ENCODE results near the gene PPM1H. TPM values are rescaled to one million over a fixed set of nuclear protein-coding genes. Genes with fewer than 3 reads are reported as not detected.
"Not testable (repeated sequence)": the region's sequence is repeated elsewhere in the genome, so short reads cannot be mapped to it uniquely, and the experiment has no call there.

Gene PPM1H
- total RNA-seq, 1 donor from 2014 or later = not detected

GRCh38 chr12:62770381-62770780 lies 164.6 kb downstream of the PPM1H start:
- no peak overlapping the region for H3K4me3 Mint-ChIP-seq (ENCODE audit: low read depth)
- intact Hi-C loops (cut with micrococcal nuclease) = no loop called here
- H3K9me3 Mint-ChIP-seq = no peaks in the 10 kb centered on the region
- peaks cover 8% of the 10 kb centered on the region for H3K27me3 Mint-ChIP-seq (ENCODE audit: low read depth)
- no peaks in the 10 kb centered on the region for H3K36me3 Mint-ChIP-seq (ENCODE audit: low read depth)
- H3K27ac Mint-ChIP-seq = no peak overlapping the region
- peaks cover 6% of the 10 kb centered on the region for H3K4me1 Mint-ChIP-seq (ENCODE audit: low read depth)
- DNase-seq (ENCODE audit: low spot score) = no peak

GRCh38 chr12:62769076-62769619 lies 165.8 kb downstream of the PPM1H start:
- Mint-ChIP-seq H3K36me3 (ENCODE audit: low read depth) (no peaks in the 10 kb centered on the region), H3K9me3 (no peaks in the 10 kb centered on the region), H3K4me1 (ENCODE audit: low read depth) (peaks cover 6% of the 10 kb centered on the region), H3K4me3 (ENCODE audit: low read depth) (no peak overlapping the region), H3K27me3 (ENCODE audit: low read depth) (peaks cover 16% of the 10 kb centered on the region), H3K27ac (no peak overlapping the region)
- intact Hi-C loops (cut with micrococcal nuclease) = no loop called here
- DNase-seq (ENCODE audit: low spot score) = no peak

DNA sequence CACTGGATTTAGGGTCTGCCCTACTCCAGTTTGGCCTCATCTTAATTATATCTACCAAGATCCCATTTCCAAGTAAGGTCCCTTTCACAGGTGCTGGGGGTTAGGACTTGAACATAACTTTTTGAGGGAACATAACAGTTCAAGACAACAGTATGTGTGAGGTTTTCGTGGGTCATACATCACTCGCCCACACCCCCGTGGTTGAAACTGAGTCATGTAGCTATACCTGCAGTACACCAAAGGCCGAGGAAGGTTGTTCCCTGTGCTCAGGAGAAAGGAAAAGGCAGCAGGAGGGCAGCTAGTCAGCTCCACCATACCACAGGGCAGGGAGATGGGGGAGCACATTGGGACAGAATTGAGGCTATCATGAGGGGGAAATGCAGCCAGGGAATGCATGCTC lies 167.0 kb downstream of the PPM1H start:
- intact Hi-C loops (cut with micrococcal nuclease) = no loop called here
- no peaks in the 10 kb centered on the region for H3K9me3 Mint-ChIP-seq
- H3K27ac Mint-ChIP-seq = no peak overlapping the region
- peaks cover 20% of the 10 kb centered on the region for H3K27me3 Mint-ChIP-seq (ENCODE audit: low read depth)
- H3K36me3 Mint-ChIP-seq (ENCODE audit: low read depth) = no peaks in the 10 kb centered on the region
- peaks cover 6% of the 10 kb centered on the region for H3K4me1 Mint-ChIP-seq (ENCODE audit: low read depth)
- no peak overlapping the region for H3K4me3 Mint-ChIP-seq (ENCODE audit: low read depth)
- DNase-seq (ENCODE audit: low spot score) = no peak

DNA sequence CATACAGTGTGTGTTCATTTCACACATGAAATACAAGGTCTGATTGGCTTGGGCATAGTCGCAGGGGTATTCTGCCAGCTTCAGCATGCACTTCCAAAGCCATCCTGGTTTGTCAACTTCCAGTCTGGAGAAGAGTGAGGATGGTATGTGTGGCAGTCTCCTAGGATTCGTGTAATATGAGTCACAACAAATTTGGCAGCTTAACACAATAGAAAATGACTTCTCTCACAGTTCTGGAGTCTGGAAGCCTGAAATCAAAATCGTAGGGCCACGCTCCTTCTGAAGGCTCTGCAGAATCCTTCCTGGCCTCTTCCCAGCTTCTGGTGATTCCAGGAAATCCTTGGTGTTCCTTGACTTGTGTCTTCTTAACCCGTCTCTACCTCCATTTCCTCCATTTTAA lies 167.5 kb downstream of the PPM1H start:
- intact Hi-C loops (cut with micrococcal nuclease) = no loop called here
- H3K4me3 Mint-ChIP-seq (ENCODE audit: low read depth) = no peak overlapping the region
- DNase-seq (ENCODE audit: low spot score) = no peak
- no peak overlapping the region for H3K27ac Mint-ChIP-seq
- H3K27me3 Mint-ChIP-seq (ENCODE audit: low read depth) = peaks cover 20% of the 10 kb centered on the region
- no peaks in the 10 kb centered on the region for H3K36me3 Mint-ChIP-seq (ENCODE audit: low read depth)
- H3K9me3 Mint-ChIP-seq = no peaks in the 10 kb centered on the region
- H3K4me1 Mint-ChIP-seq (ENCODE audit: low read depth) = peaks cover 6% of the 10 kb centered on the region

DNA sequence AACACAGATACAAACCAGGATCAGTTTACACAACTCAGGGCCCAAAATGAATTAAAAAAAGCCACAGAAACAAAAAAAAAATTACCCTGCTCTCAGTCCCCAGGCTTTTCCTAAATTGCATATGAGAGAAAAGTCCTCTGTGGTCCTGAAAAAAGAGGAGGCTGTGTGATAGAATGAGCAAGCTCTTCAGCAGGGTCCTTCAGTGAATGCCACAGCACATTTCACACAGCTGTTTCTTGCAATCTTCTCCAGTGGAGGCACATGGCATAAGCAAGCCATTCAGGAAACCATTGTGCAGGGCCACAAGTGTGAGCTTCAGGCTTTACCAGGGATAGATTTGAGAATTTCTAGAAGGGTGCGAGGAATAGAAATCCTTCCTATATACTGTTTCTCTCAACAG lies 168.5 kb downstream of the PPM1H start:
- Mint-ChIP-seq H3K27ac (no peak overlapping the region), H3K4me3 (ENCODE audit: low read depth) (no peak overlapping the region), H3K4me1 (ENCODE audit: low read depth) (peaks cover 6% of the 10 kb centered on the region), H3K9me3 (no peaks in the 10 kb centered on the region), H3K27me3 (ENCODE audit: low read depth) (peaks cover 20% of the 10 kb centered on the region), H3K36me3 (ENCODE audit: low read depth) (no peaks in the 10 kb centered on the region)
- intact Hi-C loops (cut with micrococcal nuclease) = no loop called here
- DNase-seq (ENCODE audit: low spot score) = no peak

DNA sequence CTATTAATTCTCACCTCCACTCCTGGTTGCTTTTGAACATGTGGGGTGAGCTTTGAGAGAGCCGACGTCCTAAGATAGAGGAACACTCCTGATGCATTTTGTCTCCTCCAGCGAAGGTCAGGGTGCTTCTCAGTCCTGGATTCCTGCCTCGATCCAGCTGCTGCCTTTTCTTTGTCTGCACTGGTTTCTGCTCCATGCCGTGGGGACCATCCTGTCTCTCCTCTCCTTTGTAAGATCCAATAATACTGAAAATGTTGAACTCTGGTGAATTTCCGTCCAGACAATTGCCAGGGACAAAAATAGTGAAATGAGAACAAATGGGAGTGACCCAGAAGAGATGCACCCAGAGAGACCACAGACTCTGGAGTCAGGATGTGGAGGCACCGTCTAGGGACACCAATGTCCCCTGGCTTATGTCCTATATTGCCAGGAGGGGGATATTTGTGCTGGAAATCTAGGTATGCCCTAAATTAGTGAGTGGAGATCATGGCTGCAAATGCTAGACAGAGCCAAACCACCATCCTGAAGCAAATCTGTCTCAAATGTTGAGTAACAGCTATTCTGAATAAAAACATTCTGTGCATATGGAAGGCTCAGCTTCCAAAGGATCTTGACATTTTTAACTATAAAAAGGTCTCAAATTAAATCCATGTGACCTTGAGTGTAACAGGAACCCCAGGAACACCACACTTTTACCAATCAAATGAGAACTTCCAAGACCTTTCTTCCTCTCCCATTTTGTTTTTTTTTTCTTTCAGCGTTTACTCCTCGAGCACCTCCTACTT lies 170.9 kb downstream of the PPM1H start:
- intact Hi-C loops (cut with micrococcal nuclease) = no loop called here
- no peak for DNase-seq (ENCODE audit: low spot score)
- Mint-ChIP-seq H3K4me1 (ENCODE audit: low read depth) (peaks cover 20% of the 10 kb centered on the region), H3K4me3 (ENCODE audit: low read depth) (no peak overlapping the region), H3K36me3 (ENCODE audit: low read depth) (no peaks in the 10 kb centered on the region), H3K27me3 (ENCODE audit: low read depth) (peaks cover 23% of the 10 kb centered on the region), H3K9me3 (no peaks in the 10 kb centered on the region), H3K27ac (no peak overlapping the region)

- H3K4me3 Mint-ChIP-seq (ENCODE audit: low read depth) = no peak overlapping the region
- DNase-seq (ENCODE audit: low spot score) = no peak
- intact Hi-C loops (cut with micrococcal nuclease) = no loop called here
- H3K27me3 Mint-ChIP-seq (ENCODE audit: low read depth) = peaks cover 23% of the 10 kb centered on the region
- no peak overlapping the region for H3K27ac Mint-ChIP-seq
- H3K9me3 Mint-ChIP-seq = no peaks in the 10 kb centered on the region
- H3K4me1 Mint-ChIP-seq (ENCODE audit: low read depth) = peaks cover 27% of the 10 kb centered on the region
- no peaks in the 10 kb centered on the region for H3K36me3 Mint-ChIP-seq (ENCODE audit: low read depth)
Measured at GRCh38 chr12:62763312-62763711, 171.6 kb downstream of the PPM1H start.

- intact Hi-C loops (cut with micrococcal nuclease) = no loop called here
- Mint-ChIP-seq H3K9me3 (no peaks in the 10 kb centered on the region), H3K4me3 (ENCODE audit: low read depth) (no peak overlapping the region), H3K4me1 (ENCODE audit: low read depth) (peaks cover 23% of the 10 kb centered on the region), H3K36me3 (ENCODE audit: low read depth) (no peaks in the 10 kb centered on the region), H3K27me3 (ENCODE audit: low read depth) (peaks cover 18% of the 10 kb centered on the region), H3K27ac (no peak overlapping the region)
- no peak for DNase-seq (ENCODE audit: low spot score)
Measured at GRCh38 chr12:62762645-62763044, 172.3 kb downstream of the PPM1H start.

- Mint-ChIP-seq H3K4me1 (ENCODE audit: low read depth) (peaks cover 23% of the 10 kb centered on the region), H3K4me3 (ENCODE audit: low read depth) (no peak overlapping the region), H3K27me3 (ENCODE audit: low read depth) (peaks cover 18% of the 10 kb centered on the region), H3K36me3 (ENCODE audit: low read depth) (no peaks in the 10 kb centered on the region), H3K9me3 (no peaks in the 10 kb centered on the region), H3K27ac (no peak overlapping the region)
- no peak for DNase-seq (ENCODE audit: low spot score)
- intact Hi-C loops (cut with micrococcal nuclease) = no loop called here
Measured at GRCh38 chr12:62761658-62762057, 173.3 kb downstream of the PPM1H start.

- no peaks in the 10 kb centered on the region for H3K36me3 Mint-ChIP-seq (ENCODE audit: low read depth)
- no peak for DNase-seq (ENCODE audit: low spot score)
- intact Hi-C loops (cut with micrococcal nuclease) = no loop called here
- no peaks in the 10 kb centered on the region for H3K9me3 Mint-ChIP-seq
- no peak overlapping the region for H3K27ac Mint-ChIP-seq
- H3K27me3 Mint-ChIP-seq (ENCODE audit: low read depth) = peaks cover 18% of the 10 kb centered on the region
- no peak overlapping the region for H3K4me3 Mint-ChIP-seq (ENCODE audit: low read depth)
- peaks cover 23% of the 10 kb centered on the region for H3K4me1 Mint-ChIP-seq (ENCODE audit: low read depth)
Measured at GRCh38 chr12:62760779-62761178, 174.2 kb downstream of the PPM1H start.

DNA sequence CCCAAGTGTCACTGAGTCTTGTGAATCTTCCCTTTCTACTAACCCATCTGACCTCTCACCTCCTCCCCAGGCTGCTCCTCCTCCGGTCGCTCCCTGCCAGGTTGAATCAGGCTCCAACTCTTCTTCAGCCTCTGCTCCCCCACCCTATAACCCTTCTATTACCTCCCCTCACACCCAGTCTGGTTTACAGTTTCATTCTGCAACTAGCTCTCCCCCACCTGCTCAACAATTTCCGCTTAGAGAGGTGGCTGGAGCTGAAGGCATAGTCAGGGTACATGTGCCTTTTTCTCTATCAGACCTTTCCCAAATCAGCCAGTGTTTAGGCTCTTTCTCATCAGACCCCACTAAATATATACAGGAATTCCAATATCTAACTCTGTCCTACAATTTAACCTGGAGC lies 174.6 kb downstream of the PPM1H start:
- H3K27ac Mint-ChIP-seq = peak overlapping the region; percentile 9
- H3K4me3 Mint-ChIP-seq (ENCODE audit: low read depth); intact Hi-C loops (cut with micrococcal nuclease); DNase-seq (ENCODE audit: low spot score); H3K9me3 Mint-ChIP-seq; H3K36me3 Mint-ChIP-seq (ENCODE audit: low read depth): not testable (repeated sequence)
- peaks cover 23% of the 10 kb centered on the region for H3K4me1 Mint-ChIP-seq (ENCODE audit: low read depth)
- H3K27me3 Mint-ChIP-seq (ENCODE audit: low read depth) = peaks cover 14% of the 10 kb centered on the region

- Mint-ChIP-seq H3K27ac (no peak overlapping the region), H3K27me3 (ENCODE audit: low read depth) (peaks cover 10% of the 10 kb centered on the region), H3K9me3 (no peaks in the 10 kb centered on the region), H3K4me1 (ENCODE audit: low read depth) (peaks cover 23% of the 10 kb centered on the region), H3K36me3 (ENCODE audit: low read depth) (no peaks in the 10 kb centered on the region), H3K4me3 (ENCODE audit: low read depth) (no peak overlapping the region)
- intact Hi-C loops (cut with micrococcal nuclease) = loop anchor here (1.0 to 5.0 kb wide), 3 partner anchors 34 to 155 kb away; no protein-coding TSS in a partner anchor
- no peak for DNase-seq (ENCODE audit: low spot score)
Measured at GRCh38 chr12:62758216-62758615, 176.7 kb downstream of the PPM1H start.

- intact Hi-C loops (cut with micrococcal nuclease) = loop anchor here (5.0 kb wide), 1 partner anchor 35 kb away; no protein-coding TSS in a partner anchor
- Mint-ChIP-seq H3K9me3 (no peaks in the 10 kb centered on the region), H3K4me3 (ENCODE audit: low read depth) (no peak overlapping the region), H3K27ac (no peak overlapping the region), H3K4me1 (ENCODE audit: low read depth) (peaks cover 23% of the 10 kb centered on the region), H3K36me3 (ENCODE audit: low read depth) (no peaks in the 10 kb centered on the region), H3K27me3 (ENCODE audit: low read depth) (peaks cover 15% of the 10 kb centered on the region)
- DNase-seq (ENCODE audit: low spot score) = no peak
Measured at GRCh38 chr12:62757048-62757447, 177.9 kb downstream of the PPM1H start.
